Activated T-helper 1 cell treated with anti-CD3 and anti-CD28 coated beads, Interleukin-12 subunit alpha, Interleukin-12 subunit beta, Interleukin-2, Interleukin-4 antibody, amounts not matched to agents 30 ng/mL and 10 ng/mL and 1 ng/mL, durations not matched to agents 14 hours and 24 hours and 36 hours (primary cell): Measurements from ENCODE around the gene MRPL33. TPM values are rescaled to one million over a fixed set of nuclear protein-coding genes. Genes with fewer than 3 reads are reported as not detected.

Experiments used
- DNase-seq: peaks from one replicate; pipeline ENCODE4 v3.0.0; 2021; ENCODE audit warnings: low spot score
- H3K27ac Mint-ChIP-seq: one replicate; pipeline ENCODE4 v1.8.0; 2021; ENCODE audit warnings: mild to moderate bottlenecking, mixed read lengths
- H3K27me3 Mint-ChIP-seq: one replicate; pipeline ENCODE4 v1.8.0; 2022; ENCODE audit warnings: mild to moderate bottlenecking, moderate library complexity, mixed read lengths; ENCODE audit not compliant: insufficient read depth
- H3K36me3 Mint-ChIP-seq: one replicate; pipeline ENCODE4 v1.8.0; 2021; ENCODE audit warnings: low read depth, mixed read lengths
- H3K4me1 Mint-ChIP-seq: one replicate; pipeline ENCODE4 v1.8.0; 2021; ENCODE audit warnings: low read depth, mixed read lengths
- H3K4me3 Mint-ChIP-seq: one replicate; pipeline ENCODE4 v1.8.0; 2021; ENCODE audit warnings: mild to moderate bottlenecking, moderate library complexity, mixed read lengths
- H3K9me3 Mint-ChIP-seq: one replicate; pipeline ENCODE4 v1.8.0; 2021; ENCODE audit warnings: mixed read lengths
- intact Hi-C: fragments of 100-400 bp; cut with micrococcal nuclease; formaldehyde crosslinking; loops from one replicate; pipeline ENCODE4 v1.15.1; 2024
- total RNA-seq: library from RNA; stranded (reverse); gene quantifications from 2 replicates; pipeline ENCODE4 v1.2.3, GENCODE V29; 2022

Gene MRPL33
- total RNA-seq, 1 donor from 2014 or later, result 55.4 TPM

- Mint-ChIP-seq H3K27ac (no peak overlapping the region), H3K4me3 (no peak overlapping the region), H3K9me3 (no peaks in the 10 kb centered on the region), H3K27me3 (no peaks in the 10 kb centered on the region), H3K4me1 (peaks cover 5% of the 10 kb centered on the region), H3K36me3 (no peaks in the 10 kb centered on the region)
- no peak for DNase-seq
- intact Hi-C loops, result no loop called here
Observed at GRCh38 chr2:27796791-27797765, 25.6 kb downstream of the MRPL33 start.

- Mint-ChIP-seq H3K9me3 (no peaks in the 10 kb centered on the region), H3K4me1 (peaks cover 5% of the 10 kb centered on the region), H3K36me3 (no peaks in the 10 kb centered on the region), H3K27me3 (no peaks in the 10 kb centered on the region), H3K27ac (no peak overlapping the region), H3K4me3 (no peak overlapping the region)
- intact Hi-C loops, result no loop called here
- no peak for DNase-seq
Observed at GRCh38 chr2:27797841-27798240, 26.3 kb downstream of the MRPL33 start.

- H3K4me3 Mint-ChIP-seq, result no peak overlapping the region
- peaks cover 5% of the 10 kb centered on the region for H3K4me1 Mint-ChIP-seq
- H3K9me3 Mint-ChIP-seq, result no peaks in the 10 kb centered on the region
- H3K27me3 Mint-ChIP-seq, result no peaks in the 10 kb centered on the region
- no peak overlapping the region for H3K27ac Mint-ChIP-seq
- intact Hi-C loops, result no loop called here
- no peaks in the 10 kb centered on the region for H3K36me3 Mint-ChIP-seq
- no peak for DNase-seq
Observed at GRCh38 chr2:27798486-27798885, 27.0 kb downstream of the MRPL33 start.

GRCh38 chr2:27798948-27799645, 27.6 kb downstream of the MRPL33 start:
- intact Hi-C loops, result no loop called here
- no peak overlapping the region for H3K4me3 Mint-ChIP-seq
- no peaks in the 10 kb centered on the region for H3K27me3 Mint-ChIP-seq
- H3K36me3 Mint-ChIP-seq, result no peaks in the 10 kb centered on the region
- no peaks in the 10 kb centered on the region for H3K9me3 Mint-ChIP-seq
- DNase-seq, result no peak
- H3K27ac Mint-ChIP-seq, result no peak overlapping the region
- peaks cover 5% of the 10 kb centered on the region for H3K4me1 Mint-ChIP-seq

GRCh38 chr2:27799646-27800010, 28.1 kb downstream of the MRPL33 start:
- DNase-seq, result no peak
- H3K27me3 Mint-ChIP-seq, result no peaks in the 10 kb centered on the region
- intact Hi-C loops, result no loop called here

GRCh38 chr2:27800856-27801255, 29.3 kb downstream of the MRPL33 start:
- Mint-ChIP-seq H3K27ac (no peak overlapping the region), H3K4me1 (peaks cover under 1% of the 10 kb centered on the region), H3K36me3 (no peaks in the 10 kb centered on the region), H3K4me3 (no peak overlapping the region), H3K27me3 (no peaks in the 10 kb centered on the region), H3K9me3 (no peaks in the 10 kb centered on the region)
- no peak for DNase-seq
- intact Hi-C loops, result no loop called here

More at GRCh38 chr2:27799646-27800010, 28.1 kb downstream of the MRPL33 start:
- no peaks in the 10 kb centered on the region for H3K36me3 Mint-ChIP-seq
- H3K27ac Mint-ChIP-seq, result no peak overlapping the region
- H3K4me1 Mint-ChIP-seq, result peaks cover 5% of the 10 kb centered on the region
- H3K4me3 Mint-ChIP-seq, result no peak overlapping the region
- H3K9me3 Mint-ChIP-seq, result no peaks in the 10 kb centered on the region

- H3K36me3 Mint-ChIP-seq, result no peaks in the 10 kb centered on the region
- intact Hi-C loops, result no loop called here
- H3K27me3 Mint-ChIP-seq, result no peaks in the 10 kb centered on the region
- peaks cover under 1% of the 10 kb centered on the region for H3K4me1 Mint-ChIP-seq
- no peak overlapping the region for H3K4me3 Mint-ChIP-seq
- no peak overlapping the region for H3K27ac Mint-ChIP-seq
- H3K9me3 Mint-ChIP-seq, result no peaks in the 10 kb centered on the region
- no peak for DNase-seq
Observed at GRCh38 chr2:27802547-27802946, 31.0 kb downstream of the MRPL33 start.

GRCh38 chr2:27803046-27803445, 31.5 kb downstream of the MRPL33 start:
- intact Hi-C loops, result no loop called here
- Mint-ChIP-seq H3K4me3 (no peak overlapping the region), H3K27me3 (no peaks in the 10 kb centered on the region), H3K27ac (no peak overlapping the region), H3K36me3 (no peaks in the 10 kb centered on the region), H3K4me1 (peaks cover 6% of the 10 kb centered on the region), H3K9me3 (no peaks in the 10 kb centered on the region)
- DNase-seq, result no peak

- H3K9me3 Mint-ChIP-seq, result no peaks in the 10 kb centered on the region
- DNase-seq, result no peak
- no peaks in the 10 kb centered on the region for H3K36me3 Mint-ChIP-seq
- no peaks in the 10 kb centered on the region for H3K27me3 Mint-ChIP-seq
- no peak overlapping the region for H3K4me3 Mint-ChIP-seq
- intact Hi-C loops, result no loop called here
- H3K4me1 Mint-ChIP-seq, result peaks cover 8% of the 10 kb centered on the region
- no peak overlapping the region for H3K27ac Mint-ChIP-seq
Observed at GRCh38 chr2:27804146-27804545, 32.6 kb downstream of the MRPL33 start.

GRCh38 chr2:27805180-27805579, 33.7 kb downstream of the MRPL33 start:
- Mint-ChIP-seq H3K27ac (no peak overlapping the region), H3K4me1 (peaks cover 8% of the 10 kb centered on the region), H3K9me3 (no peaks in the 10 kb centered on the region), H3K36me3 (no peaks in the 10 kb centered on the region), H3K27me3 (no peaks in the 10 kb centered on the region), H3K4me3 (no peak overlapping the region)
- intact Hi-C loops, result no loop called here
- DNase-seq, result no peak

GRCh38 chr2:27806311-27807059, 35.0 kb downstream of the MRPL33 start:
- H3K9me3 Mint-ChIP-seq, result no peaks in the 10 kb centered on the region
- H3K36me3 Mint-ChIP-seq, result no peaks in the 10 kb centered on the region
- no peak overlapping the region for H3K27ac Mint-ChIP-seq
- H3K27me3 Mint-ChIP-seq, result no peaks in the 10 kb centered on the region
- H3K4me1 Mint-ChIP-seq, result peaks cover 8% of the 10 kb centered on the region
- H3K4me3 Mint-ChIP-seq, result no peak overlapping the region
- no peak for DNase-seq
- intact Hi-C loops, result no loop called here

- H3K9me3 Mint-ChIP-seq, result no peaks in the 10 kb centered on the region
- no peak overlapping the region for H3K4me3 Mint-ChIP-seq
- no peak overlapping the region for H3K27ac Mint-ChIP-seq
- intact Hi-C loops, result no loop called here
- no peak for DNase-seq
- H3K27me3 Mint-ChIP-seq, result peaks cover 2% of the 10 kb centered on the region
- peaks cover 8% of the 10 kb centered on the region for H3K4me1 Mint-ChIP-seq
- no peaks in the 10 kb centered on the region for H3K36me3 Mint-ChIP-seq
Observed at GRCh38 chr2:27807476-27807875, 36.0 kb downstream of the MRPL33 start.

- DNase-seq, result no peak
- peaks cover 2% of the 10 kb centered on the region for H3K27me3 Mint-ChIP-seq
- peaks cover 8% of the 10 kb centered on the region for H3K4me1 Mint-ChIP-seq
- H3K9me3 Mint-ChIP-seq, result no peaks in the 10 kb centered on the region
- intact Hi-C loops, result no loop called here
- H3K36me3 Mint-ChIP-seq, result no peaks in the 10 kb centered on the region
- no peak overlapping the region for H3K4me3 Mint-ChIP-seq
- no peak overlapping the region for H3K27ac Mint-ChIP-seq
Observed at GRCh38 chr2:27808418-27808817, 36.9 kb downstream of the MRPL33 start.
